A549 (cell line): ENCODE measurements around the gene YAE1. TPM values are rescaled to one million over a fixed set of nuclear protein-coding genes. Genes with fewer than 3 reads are reported as not detected.

Source experiments
- ATAC-seq, 2 experiments: fragments of 200-7000 bp in 1 of 2; fragments of >200 bp in 1 of 2; cut with Nextera tagmentation in 1 of 2; cut with Tn5 transposase in 1 of 2; 3 replicates each; pipeline versions ENCODE4 v1.8.0 to v1.9.1; 2018 to 2020; ENCODE audit warnings: mild to moderate bottlenecking in 1 of 2, moderate library complexity in 1 of 2
- CTCF ChIA-PET: fragments of 300-600 bp; sonication (Branson Sonifier 250); formaldehyde crosslinking; extraction: SDS; loops from one replicate; lab custom pipeline; 2021; ENCODE audit warnings: antibody characterized with exemption, inconsistent platforms; lab: Yijun Ruan, JAX
- POLR2A ChIA-PET: fragments of 350-600 bp; formaldehyde crosslinking; extraction: SDS; loops from one replicate; lab custom pipeline; 2021; ENCODE audit warnings: antibody characterized with exemption, inconsistent platforms; lab: Yijun Ruan, JAX
- DNase-seq, 2 experiments: peaks; one replicate each; pipeline versions ENCODE4 v3.0.0 to v3.0.0-alpha.2; 2011 to 2016; ENCODE audit warnings: low read depth in 1 of 2, low spot score in 1 of 2
- FAIRE-seq: peaks from 2 replicates; lab custom pipeline; 2011; peaks lifted over from hg19 to GRCh38; lab: Jason Lieb, UNC
- H3K27ac ChIP-seq, 2 experiments: fragments of >200 bp; sonication (Bioruptor Twin); formaldehyde crosslinking; 3 replicates each; pipeline ENCODE4 v1.5.1; 2016 to 2017
- H3K4me1 ChIP-seq: fragments of >200 bp; sonication (Bioruptor Twin); formaldehyde crosslinking; 3 replicates; pipeline ENCODE4 v1.6.1; 2016
- H3K4me2 ChIP-seq: fragments of >200 bp; sonication (Bioruptor Twin); formaldehyde crosslinking; 3 replicates; pipeline ENCODE4 v1.6.1; 2016
- H3K4me3 ChIP-seq: fragments of >200 bp; sonication (Bioruptor Twin); formaldehyde crosslinking; 3 replicates; pipeline ENCODE4 v1.5.1; 2016
- H3K9me3 ChIP-seq: fragments of >200 bp; sonication (Bioruptor Twin); formaldehyde crosslinking; 3 replicates; pipeline ENCODE4 v1.6.1; 2016
- BHLHE40 ChIP-seq: IDR thresholded peaks from 2 replicates; pipeline ENCODE4 v1.6.1; 2012; ENCODE audit warnings: low read depth, low read length, inconsistent platforms
- CBX8 ChIP-seq: fragments of 200-600 bp; sonication (generic); IDR thresholded peaks from 2 replicates; pipeline ENCODE4 v1.6.1; 2016
- EHF ChIP-seq: fragments of 250-450 bp; sonication (Bioruptor Pico); IDR thresholded peaks from 2 replicates; pipeline ENCODE4 v1.5.0; 2020; ENCODE audit warnings: mild to moderate bottlenecking
- EHMT2 ChIP-seq: fragments of 200-600 bp; sonication (generic); IDR thresholded peaks from 2 replicates; pipeline ENCODE4 v1.6.1; 2016; ENCODE audit warnings: antibody characterized with exemption, low read depth, mild to moderate bottlenecking, moderate library complexity
- FOSB ChIP-seq: fragments of 250-450 bp; sonication (Bioruptor Pico); IDR thresholded peaks from 2 replicates; pipeline ENCODE4 v1.5.0; 2020; ENCODE audit warnings: mild to moderate bottlenecking, moderate library complexity
- FOSL2 ChIP-seq, 2 experiments: fragments of 450-650 bp in 1 of 2; fragments of >200 bp in 1 of 2; sonication (Bioruptor Twin) in 1 of 2; formaldehyde crosslinking; IDR thresholded peaks; 2 replicates each; pipeline versions ENCODE4 v1.5.0 to v1.6.1; 2016 to 2020; ENCODE audit warnings: mild to moderate bottlenecking in 1 of 2, moderate library complexity in 1 of 2
- FOXS1 ChIP-seq: fragments of 250-450 bp; sonication (Bioruptor Pico); IDR thresholded peaks from 2 replicates; pipeline ENCODE4 v1.5.0; 2020; ENCODE audit warnings: mild to moderate bottlenecking, moderate library complexity
- HOXA7 ChIP-seq: fragments of 250-450 bp; sonication (Bioruptor Pico); IDR thresholded peaks from 2 replicates; pipeline ENCODE4 v1.5.0; 2020; ENCODE audit warnings: mild to moderate bottlenecking, moderate library complexity
- KDM5A ChIP-seq: fragments of 200-600 bp; sonication (generic); IDR thresholded peaks from 2 replicates; pipeline ENCODE4 v1.6.1; 2016; ENCODE audit warnings: antibody characterized with exemption, mild to moderate bottlenecking
- MAFK ChIP-seq: fragments of 450-650 bp; IDR thresholded peaks from 2 replicates; pipeline ENCODE4 v1.6.1; 2014; ENCODE audit not compliant: partially characterized antibody
- MAZ ChIP-seq: fragments of 150-350 bp; IDR thresholded peaks from 2 replicates; pipeline ENCODE4 v1.6.1; 2014; ENCODE audit warnings: antibody characterized with exemption, low read depth, low read length, borderline replicate concordance
- POLR2A ChIP-seq: IDR thresholded peaks from 2 replicates; pipeline ENCODE4 v1.6.1; 2012; ENCODE audit warnings: mild to moderate bottlenecking, low read length
- RFX5 ChIP-seq: fragments of 450-650 bp; IDR thresholded peaks from 2 replicates; pipeline ENCODE4 v1.7.1; 2014; ENCODE audit warnings: antibody characterized with exemption, mild to moderate bottlenecking, moderate library complexity
- SMC3 ChIP-seq: fragments of >200 bp; sonication (Bioruptor Twin); formaldehyde crosslinking; IDR thresholded peaks from 3 replicates; pipeline ENCODE4 v1.6.1; 2018; ENCODE audit warnings: inconsistent platforms
- TFCP2L1 ChIP-seq: fragments of 250-450 bp; sonication (Bioruptor Pico); IDR thresholded peaks from 2 replicates; pipeline ENCODE4 v1.5.0; 2021; ENCODE audit warnings: mild to moderate bottlenecking
- TP53 ChIP-seq: fragments of 250-450 bp; sonication (Bioruptor Pico); IDR thresholded peaks from 2 replicates; pipeline ENCODE4 v1.5.0; 2021; ENCODE audit warnings: mild to moderate bottlenecking, moderate library complexity
- ZC3H11A ChIP-seq: fragments of 450-650 bp; IDR thresholded peaks from 2 replicates; pipeline ENCODE4 v1.6.1; 2014; ENCODE audit warnings: antibody characterized with exemption, mild to moderate bottlenecking
- ZNF302 ChIP-seq: fragments of 250-450 bp; sonication (Bioruptor Pico); IDR thresholded peaks from 2 replicates; pipeline ENCODE4 v1.9.0; 2021; ENCODE audit warnings: inconsistent platforms, mild to moderate bottlenecking, moderate library complexity
- ZSCAN20 ChIP-seq: fragments of 250-450 bp; sonication (Bioruptor Pico); IDR thresholded peaks from 2 replicates; pipeline ENCODE4 v1.8.0; 2022; ENCODE audit warnings: mild to moderate bottlenecking, moderate library complexity
- WGBS: methylation state at CpG from one replicate; pipeline ENCODE4 v1.1.6; 2017; ENCODE audit errors: missing lambda C conversion rate; 5-methylcytosine and 5-hydroxymethylcytosine counted together
- polyA plus RNA-seq, 4 experiments: library from polyadenylated mRNA; depleted of rRNA in 3 of 4; stranded (reverse); fragments of >200 nt; fragmentation: RNase III in 1 of 4; extraction: RNeasy Plus Mini Kit Qiagen cat#74134 plus additional on column Dnase treatment in 1 of 4; gene quantifications; 2 replicates in 3 of 4; 3 replicates in 1 of 4; pipeline ENCODE4 v1.2.3, GENCODE V29; 2011 to 2017
- TF ChIP-seq, protein P1 (sequence below): fragments of 250-450 bp; sonication (Bioruptor Pico); IDR thresholded peaks from 2 replicates; pipeline ENCODE4 v1.5.0; 2020; ENCODE audit warnings: low read depth, mild to moderate bottlenecking, moderate library complexity
- TF ChIP-seq, protein P2 (sequence below): fragments of 450-650 bp; IDR thresholded peaks from 2 replicates; pipeline ENCODE4 v1.6.1; 2014; ENCODE audit warnings: antibody characterized with exemption

Gene YAE1
- polyA plus RNA-seq, 2 of the 4 experiments (the other 2 are of a cell fraction): 59.1 to 61.2 TPM

- Histone ChIP-seq H3K27ac (no peak overlapping the region), H3K9me3 (no peaks in the 10 kb centered on the region), H3K4me3 (no peak overlapping the region), H3K4me1 (no peaks in the 10 kb centered on the region), H3K4me2 (no peak overlapping the region)
- no peak for DNase-seq
- no peak for FAIRE-seq
- TF ChIP-seq FOSL2 (IDR thresholded peaks at IDR 0.05) (no peak), FOSL2 (CRISPR knock-in tag; IDR thresholded peaks at IDR 0.05) (no peak), CBX8 (no peak), POLR2A (no peak), BHLHE40 (no peak), ZSCAN20 (CRISPR knock-in tag) (no peak), MAFK (no peak)
- TF ChIP-seq, protein P1, sequence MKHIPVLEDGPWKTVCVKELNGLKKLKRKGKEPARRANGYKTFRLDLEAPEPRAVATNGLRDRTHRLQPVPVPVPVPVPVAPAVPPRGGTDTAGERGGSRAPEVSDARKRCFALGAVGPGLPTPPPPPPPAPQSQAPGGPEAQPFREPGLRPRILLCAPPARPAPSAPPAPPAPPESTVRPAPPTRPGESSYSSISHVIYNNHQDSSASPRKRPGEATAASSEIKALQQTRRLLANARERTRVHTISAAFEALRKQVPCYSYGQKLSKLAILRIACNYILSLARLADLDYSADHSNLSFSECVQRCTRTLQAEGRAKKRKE (CRISPR knock-in tag): no peak
- 62% methylated on average over 3 of the region's 3 CpGs for WGBS
- ATAC-seq: no peak
- ChIA-PET CTCF (interaction anchor here (1.4 kb wide), 1 partner anchor 12 kb away, joined by 3 read pairs; no protein-coding TSS in a partner anchor), POLR2A (no interaction called here)
Observed at GRCh38 chr7:39535720-39536119, 30.5 kb upstream of the YAE1 start.

DNA sequence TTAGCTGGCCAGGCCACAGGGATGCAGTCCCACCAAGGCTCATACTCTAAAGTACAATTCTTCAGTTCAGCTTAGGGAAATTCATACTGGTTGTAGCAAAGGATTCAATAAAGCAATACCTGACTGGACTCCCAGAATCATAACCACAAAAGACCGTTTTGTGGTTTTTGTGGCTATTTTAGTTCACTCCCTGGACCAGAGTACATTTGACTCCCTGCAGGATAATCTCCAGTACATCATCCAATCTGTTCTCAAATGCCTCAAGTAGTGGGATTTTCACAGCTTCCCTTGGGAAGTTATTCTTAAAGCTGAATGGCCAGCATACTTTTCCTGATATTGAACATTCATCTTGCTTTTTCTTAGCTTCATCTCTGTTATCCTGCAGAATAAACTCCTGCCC is 29.3 kb upstream of the YAE1 start:
- ATAC-seq: no peak
- TF ChIP-seq RFX5: no peak
- TF ChIP-seq ZC3H11A: no peak
- TF ChIP-seq FOSB (CRISPR knock-in tag): no peak
- no peak for TF ChIP-seq EHF (CRISPR knock-in tag)
- no peak for TF ChIP-seq BHLHE40
- no peak for TF ChIP-seq ZNF302 (CRISPR knock-in tag)
- TF ChIP-seq MAZ: no peak
- TF ChIP-seq SMC3: no peak
- TF ChIP-seq TP53 (CRISPR knock-in tag): no peak
- no peak for TF ChIP-seq FOXS1 (CRISPR knock-in tag)
- TF ChIP-seq, all 56 proteins: peak for 0

GRCh38 chr7:39539816-39540215 is 26.4 kb upstream of the YAE1 start:
- no peak overlapping the region for H3K4me2 ChIP-seq
- CTCF ChIA-PET: interaction anchor here (1.4 to 1.6 kb wide), 2 partner anchors 15 to 40 kb away, joined by 3 to 5 read pairs; no protein-coding TSS in a partner anchor
- no peaks in the 10 kb centered on the region for H3K9me3 ChIP-seq
- no peak overlapping the region for H3K27ac ChIP-seq
- no peak for FAIRE-seq
- ATAC-seq: no peak
- WGBS: 57% methylated on average over 5 of the region's 5 CpGs
- DNase-seq: no peak
- POLR2A ChIA-PET: no interaction called here
- no peak for TF ChIP-seq SMC3
- H3K4me3 ChIP-seq: no peak overlapping the region
- no peaks in the 10 kb centered on the region for H3K4me1 ChIP-seq

More for the DNA sequence above, 29.3 kb upstream of the YAE1 start:
- Histone ChIP-seq H3K4me3 (no peak overlapping the region), H3K9me3 (no peaks in the 10 kb centered on the region), H3K4me2 (no peak overlapping the region), H3K4me1 (no peaks in the 10 kb centered on the region), H3K27ac (no peak overlapping the region)
- FAIRE-seq (no peak), DNase-seq (no peak)
- WGBS: 8% methylated on average over 1 of the region's 1 CpG
- CTCF ChIA-PET: interaction anchor here (1.2 to 1.4 kb wide), 2 partner anchors 11 to 22 kb away, joined by 3 read pairs; no protein-coding TSS in a partner anchor
- POLR2A ChIA-PET: no interaction called here

DNA sequence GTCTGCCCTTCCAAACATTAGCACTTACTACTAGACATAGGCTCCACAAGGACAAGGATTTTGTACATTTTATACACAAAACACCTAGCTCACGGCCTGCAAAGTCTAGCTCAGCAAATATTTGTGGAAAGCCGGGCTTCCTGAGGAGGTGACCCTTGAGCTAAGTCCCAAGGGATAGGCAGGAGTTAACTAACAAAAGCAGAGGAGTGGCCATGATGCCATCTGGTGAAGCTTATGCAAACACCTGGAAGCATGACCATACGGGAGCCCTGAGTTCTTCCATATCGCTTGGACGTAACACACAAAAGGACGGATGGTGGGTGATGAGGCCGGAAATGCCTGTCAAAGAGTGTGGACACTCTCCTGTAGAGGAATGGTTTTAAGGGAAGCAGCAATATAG is 25.9 kb upstream of the YAE1 start:
- ChIA-PET CTCF (interaction anchor here (1.4 to 1.6 kb wide), 2 partner anchors 14 to 39 kb away, joined by 3 to 5 read pairs; no protein-coding TSS in a partner anchor), POLR2A (no interaction called here)
- Histone ChIP-seq H3K4me1 (no peaks in the 10 kb centered on the region), H3K27ac (no peak overlapping the region), H3K9me3 (no peaks in the 10 kb centered on the region), H3K4me2 (no peak overlapping the region), H3K4me3 (no peak overlapping the region)
- DNase-seq: no peak
- 42% methylated on average over 7 of the region's 7 CpGs for whole genome bisulfite sequencing
- FAIRE-seq: no peak
- TF ChIP-seq, protein P2, sequence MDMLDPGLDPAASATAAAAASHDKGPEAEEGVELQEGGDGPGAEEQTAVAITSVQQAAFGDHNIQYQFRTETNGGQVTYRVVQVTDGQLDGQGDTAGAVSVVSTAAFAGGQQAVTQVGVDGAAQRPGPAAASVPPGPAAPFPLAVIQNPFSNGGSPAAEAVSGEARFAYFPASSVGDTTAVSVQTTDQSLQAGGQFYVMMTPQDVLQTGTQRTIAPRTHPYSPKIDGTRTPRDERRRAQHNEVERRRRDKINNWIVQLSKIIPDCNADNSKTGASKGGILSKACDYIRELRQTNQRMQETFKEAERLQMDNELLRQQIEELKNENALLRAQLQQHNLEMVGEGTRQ: no peak
- TF ChIP-seq ZSCAN20 (CRISPR knock-in tag) (no peak), KDM5A (no peak), TFCP2L1 (CRISPR knock-in tag) (no peak), RFX5 (no peak), EHMT2 (no peak), HOXA7 (CRISPR knock-in tag) (no peak), BHLHE40 (no peak), EHF (CRISPR knock-in tag) (no peak)
- no peak for ATAC-seq
